K562 (cell line): ENCODE measurements around the gene PHF12. TPM values are rescaled to one million over a fixed set of nuclear protein-coding genes. Genes with fewer than 3 reads are reported as not detected.

Experiments
- CCAR2 ChIP-seq: fragments of 200-400 bp; formaldehyde crosslinking; IDR thresholded peaks from 2 replicates; pipeline ENCODE4 v1.6.1; 2017; ENCODE audit warnings: mild to moderate bottlenecking, low read depth, low read length
- FIP1L1 ChIP-seq: fragments of 200-400 bp; formaldehyde crosslinking; IDR thresholded peaks from 2 replicates; pipeline ENCODE4 v1.6.1; 2018; ENCODE audit warnings: mild to moderate bottlenecking, low read depth, low read length; ENCODE audit not compliant: poor library complexity, severe bottlenecking
- KAT7 ChIP-seq: sonication (generic); formaldehyde crosslinking; IDR thresholded peaks from 2 replicates; pipeline ENCODE4 v1.8.0; 2022; ENCODE audit warnings: missing genetic modification reagents, mild to moderate bottlenecking, borderline replicate concordance
- MAFK ChIP-seq: IDR thresholded peaks from 2 replicates; pipeline ENCODE4 v1.6.1; 2011; ENCODE audit warnings: low read length, improper control_type of control experiment
- MTA3 ChIP-seq: fragments of 450-650 bp; formaldehyde crosslinking; IDR thresholded peaks from 2 replicates; pipeline ENCODE4 v1.6.1; 2017; ENCODE audit warnings: mild to moderate bottlenecking, borderline replicate concordance
- RBM22 ChIP-seq: fragments of 200-400 bp; formaldehyde crosslinking; IDR thresholded peaks from 2 replicates; pipeline ENCODE4 v1.6.1; 2018; ENCODE audit warnings: low read length, low read depth; ENCODE audit not compliant: poor library complexity, severe bottlenecking
- RBM34 ChIP-seq: fragments of 200-400 bp; formaldehyde crosslinking; IDR thresholded peaks from 2 replicates; pipeline ENCODE4 v1.6.1; 2018; ENCODE audit warnings: low read length, borderline replicate concordance; ENCODE audit not compliant: insufficient read depth
- WHSC1 ChIP-seq: IDR thresholded peaks from one replicate; pipeline ENCODE4 v1.6.1; 2012; ENCODE audit warnings: low read length, control low read depth, inconsistent platforms
- XRCC5 ChIP-seq: fragments of 200-400 bp; formaldehyde crosslinking; IDR thresholded peaks from 2 replicates; pipeline ENCODE4 v1.6.1; 2017; ENCODE audit warnings: low read depth, mild to moderate bottlenecking, low read length
- ZFP30 ChIP-seq: fragments of 250-450 bp; sonication (Bioruptor Pico); IDR thresholded peaks from 2 replicates; pipeline ENCODE4 v1.8.0; 2022; ENCODE audit warnings: moderate library complexity, mild to moderate bottlenecking, inconsistent platforms, borderline replicate concordance
- ZNF165 ChIP-seq: fragments of 250-450 bp; sonication (Bioruptor Pico); IDR thresholded peaks from 2 replicates; pipeline ENCODE4 v1.4.0; 2020; ENCODE audit warnings: borderline replicate concordance
- ZNF444 ChIP-seq: fragments of 250-450 bp; sonication (Bioruptor Pico); IDR thresholded peaks from 2 replicates; pipeline ENCODE4 v1.4.0; 2020; ENCODE audit warnings: mild to moderate bottlenecking, moderate library complexity
- ZNF507 ChIP-seq: conservative IDR thresholded peaks from 2 replicates; pipeline ENCODE4 v1.6.1; 2017; ENCODE audit warnings: missing genetic modification characterization, missing compliant biosample characterization
- ZNF695 ChIP-seq: fragments of 450-650 bp; formaldehyde crosslinking; IDR thresholded peaks from 2 replicates; pipeline ENCODE4 v1.4.0; 2020; ENCODE audit warnings: mild to moderate bottlenecking, moderate library complexity
- ZNF717 ChIP-seq: fragments of 250-450 bp; sonication (Bioruptor Pico); IDR thresholded peaks from 2 replicates; pipeline ENCODE4 v1.5.0; 2021
- ZNF780A ChIP-seq: fragments of 250-450 bp; sonication (Bioruptor Pico); IDR thresholded peaks from 2 replicates; pipeline ENCODE4 v1.5.0; 2021; ENCODE audit warnings: mild to moderate bottlenecking
- ZSCAN32 ChIP-seq: fragments of 450-650 bp; formaldehyde crosslinking; IDR thresholded peaks from 2 replicates; pipeline ENCODE4 v1.4.0; 2020; ENCODE audit warnings: mild to moderate bottlenecking, moderate library complexity
- polyA plus RNA-seq, 8 experiments: library from polyadenylated mRNA; depleted of rRNA in 4 of 8; stranded (reverse) in 5 of 8; unstranded in 3 of 8; fragments of >200 nt; fragmentation: Nextera tagmentation in 2 of 8; fragmentation: Illumina TruSeq in 1 of 8; extraction: Ambion mirVana in 2 of 8; extraction: Trizol in 1 of 8; gene quantifications; 2 replicates each; pipeline versions ENCODE4 v1.2.1 to v1.2.3, GENCODE V29; 2011 to 2014; ENCODE audit warnings: inconsistent platforms in 1 of 8, missing spikeins in 1 of 8
- total RNA-seq, 7 experiments: library from RNA; depleted of rRNA in 6 of 7; stranded (reverse); fragments of >200 nt in 6 of 7; fragmentation: Illumina TruSeq in 2 of 7; extraction: Trizol in 2 of 7; gene quantifications; 2 replicates each; pipeline versions ENCODE4 v1.2.1 to v1.2.3, GENCODE V29; 2011 to 2021; ENCODE audit warnings: low replicate concordance in 1 of 7
- TF ChIP-seq, protein P1 (sequence below), 2 experiments: fragments of 450-650 bp; IDR thresholded peaks; 2 replicates each; pipeline ENCODE4 v1.6.1; 2016
- TF ChIP-seq, protein P2 (sequence below): fragments of 450-650 bp; formaldehyde crosslinking; IDR thresholded peaks from 2 replicates; pipeline ENCODE4 v1.4.0; 2020; ENCODE audit warnings: mild to moderate bottlenecking, mixed read lengths
- TF ChIP-seq, protein P3 (sequence below): fragments of 250-450 bp; sonication (Bioruptor Pico); IDR thresholded peaks from 2 replicates; pipeline ENCODE4 v1.4.0; 2020; ENCODE audit warnings: mild to moderate bottlenecking
- TF ChIP-seq, protein P4 (sequence below), 2 experiments: fragments of 450-650 bp in 1 of 2; sonication (generic) in 1 of 2; formaldehyde crosslinking in 1 of 2; IDR thresholded peaks in 1 of 2; conservative IDR thresholded peaks in 1 of 2; 2 replicates each; pipeline versions ENCODE4 v1.6.1 to v1.8.1; 2016 to 2023; ENCODE audit warnings: mild to moderate bottlenecking in 2 of 2, moderate library complexity in 2 of 2, inconsistent platforms in 1 of 2, missing genetic modification reagents in 1 of 2

PHF12 gene
- total and polyA plus RNA-seq, 9 of the 15 experiments (the other 6 are each of a cell fraction or from before 2014, with no cell fraction given): 0.82 to 31.3 (median 13.5) TPM

DNA sequence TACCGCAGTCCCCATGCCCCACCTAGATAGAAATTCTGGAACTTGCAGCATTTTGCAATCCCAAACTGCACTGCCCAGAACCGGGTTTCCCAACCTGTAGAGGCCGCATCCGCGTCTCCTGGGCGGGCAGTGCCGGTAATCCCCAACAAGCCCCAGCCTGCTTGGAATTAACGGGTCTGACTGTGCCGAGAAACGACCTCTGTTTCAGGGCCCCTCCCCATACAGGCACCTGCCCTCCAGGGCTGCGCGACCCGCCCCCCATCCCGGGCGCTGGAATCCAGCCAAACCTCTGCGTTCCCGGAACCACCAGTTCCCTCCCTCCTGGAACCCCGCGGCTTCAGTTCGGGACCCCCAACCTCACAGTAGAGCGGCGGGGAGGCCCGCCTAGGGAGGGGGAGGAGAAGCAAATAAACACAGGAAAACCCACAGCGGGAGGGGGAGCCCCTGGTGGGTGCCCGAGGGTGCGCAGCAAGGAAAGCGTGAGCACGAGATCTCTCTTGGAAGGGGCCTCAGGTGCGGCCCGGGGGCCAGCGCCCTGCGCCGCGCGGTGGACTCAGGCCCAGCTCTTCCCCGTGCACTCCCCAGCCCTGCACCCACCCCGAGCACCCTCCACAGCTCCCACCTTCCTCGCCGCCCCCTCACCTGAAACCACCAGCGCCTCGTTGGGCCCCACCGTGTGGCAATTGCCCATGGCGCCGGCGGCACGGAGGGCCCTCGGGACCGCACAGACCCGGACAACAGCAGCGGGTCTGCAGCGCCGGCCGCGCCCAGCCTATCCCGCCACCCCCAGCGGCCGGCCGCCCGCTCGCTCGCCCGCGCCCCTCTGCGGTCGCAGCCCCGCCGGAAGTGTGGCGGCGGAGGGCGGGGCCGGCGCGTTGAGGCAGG is 54.2 kb downstream of the PHF12 start, which contains the start of gene FLOT2 (continued):
- TF ChIP-seq ZNF507 (no peak), CCAR2 (no peak), XRCC5 (peak; percentile 77; the same call in 1 of the 2 replicates), RBM22 (peak; percentile 76), ZNF695 (CRISPR knock-in tag) (peak; percentile 80; the same call in 1 of the 2 replicates), ZNF717 (CRISPR knock-in tag) (0 out of 2 replicates have a peak, but pooled peaks have one; percentile 54), ZNF444 (CRISPR knock-in tag) (no peak), FIP1L1 (peak; percentile 26), ZFP30 (CRISPR knock-in tag) (no peak), MAFK (no peak), WHSC1 (no peak), ZNF780A (peak; percentile 56; the same call in 1 of the 2 replicates), ZNF165 (0 out of 2 replicates have a peak, but pooled peaks have one; percentile 24), KAT7 (0 out of 2 replicates have a peak, but pooled peaks have one; percentile 58), RBM34 (no peak), ZSCAN32 (CRISPR knock-in tag) (no peak), MTA3 (peak; percentile 85; the same call in 1 of the 2 replicates)
- TF ChIP-seq, protein P1, sequence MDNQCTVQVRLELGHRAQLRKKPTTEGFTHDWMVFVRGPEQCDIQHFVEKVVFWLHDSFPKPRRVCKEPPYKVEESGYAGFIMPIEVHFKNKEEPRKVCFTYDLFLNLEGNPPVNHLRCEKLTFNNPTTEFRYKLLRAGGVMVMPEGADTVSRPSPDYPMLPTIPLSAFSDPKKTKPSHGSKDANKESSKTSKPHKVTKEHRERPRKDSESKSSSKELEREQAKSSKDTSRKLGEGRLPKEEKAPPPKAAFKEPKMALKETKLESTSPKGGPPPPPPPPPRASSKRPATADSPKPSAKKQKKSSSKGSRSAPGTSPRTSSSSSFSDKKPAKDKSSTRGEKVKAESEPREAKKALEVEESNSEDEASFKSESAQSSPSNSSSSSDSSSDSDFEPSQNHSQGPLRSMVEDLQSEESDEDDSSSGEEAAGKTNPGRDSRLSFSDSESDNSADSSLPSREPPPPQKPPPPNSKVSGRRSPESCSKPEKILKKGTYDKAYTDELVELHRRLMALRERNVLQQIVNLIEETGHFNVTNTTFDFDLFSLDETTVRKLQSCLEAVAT (IDR thresholded peaks at IDR 0.05): peak; percentile 44 to 65; a peak in 1 of 4 replicates
- TF ChIP-seq, protein P2, sequence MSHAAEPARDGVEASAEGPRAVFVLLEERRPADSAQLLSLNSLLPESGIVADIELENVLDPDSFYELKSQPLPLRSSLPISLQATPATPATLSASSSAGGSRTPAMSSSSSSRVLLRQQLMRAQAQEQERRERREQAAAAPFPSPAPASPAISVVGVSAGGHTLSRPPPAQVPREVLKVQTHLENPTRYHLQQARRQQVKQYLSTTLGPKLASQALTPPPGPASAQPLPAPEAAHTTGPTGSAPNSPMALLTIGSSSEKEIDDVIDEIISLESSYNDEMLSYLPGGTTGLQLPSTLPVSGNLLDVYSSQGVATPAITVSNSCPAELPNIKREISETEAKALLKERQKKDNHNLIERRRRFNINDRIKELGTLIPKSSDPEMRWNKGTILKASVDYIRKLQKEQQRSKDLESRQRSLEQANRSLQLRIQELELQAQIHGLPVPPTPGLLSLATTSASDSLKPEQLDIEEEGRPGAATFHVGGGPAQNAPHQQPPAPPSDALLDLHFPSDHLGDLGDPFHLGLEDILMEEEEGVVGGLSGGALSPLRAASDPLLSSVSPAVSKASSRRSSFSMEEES: peak; percentile 39
- TF ChIP-seq, protein P3, sequence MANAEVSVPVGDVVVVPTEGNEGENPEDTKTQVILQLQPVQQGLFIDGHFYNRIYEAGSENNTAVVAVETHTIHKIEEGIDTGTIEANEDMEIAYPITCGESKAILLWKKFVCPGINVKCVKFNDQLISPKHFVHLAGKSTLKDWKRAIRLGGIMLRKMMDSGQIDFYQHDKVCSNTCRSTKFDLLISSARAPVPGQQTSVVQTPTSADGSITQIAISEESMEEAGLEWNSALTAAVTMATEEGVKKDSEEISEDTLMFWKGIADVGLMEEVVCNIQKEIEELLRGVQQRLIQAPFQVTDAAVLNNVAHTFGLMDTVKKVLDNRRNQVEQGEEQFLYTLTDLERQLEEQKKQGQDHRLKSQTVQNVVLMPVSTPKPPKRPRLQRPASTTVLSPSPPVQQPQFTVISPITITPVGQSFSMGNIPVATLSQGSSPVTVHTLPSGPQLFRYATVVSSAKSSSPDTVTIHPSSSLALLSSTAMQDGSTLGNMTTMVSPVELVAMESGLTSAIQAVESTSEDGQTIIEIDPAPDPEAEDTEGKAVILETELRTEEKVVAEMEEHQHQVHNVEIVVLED (CRISPR knock-in tag): peak; percentile 64
- TF ChIP-seq, protein P4, sequence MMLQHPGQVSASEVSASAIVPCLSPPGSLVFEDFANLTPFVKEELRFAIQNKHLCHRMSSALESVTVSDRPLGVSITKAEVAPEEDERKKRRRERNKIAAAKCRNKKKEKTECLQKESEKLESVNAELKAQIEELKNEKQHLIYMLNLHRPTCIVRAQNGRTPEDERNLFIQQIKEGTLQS (IDR thresholded peaks at IDR 0.05): no peak
- TF ChIP-seq, protein P4 (CRISPR knock-in tag; conservative IDR thresholded peaks at IDR 0.05): no peak
